GM19023 (cell line): ENCODE measurements around the gene MERTK.
A peak's percentile ranks its signal among the peaks of the same experiment; 100 is the strongest.
"Not testable (repeated sequence)": the region's sequence is repeated elsewhere in the genome, so short reads cannot be mapped to it uniquely, and the experiment has no call there.

ENCODE experiments used
- ATAC-seq: cut with Tn5 transposase; IDR thresholded peaks from one replicate; pipeline ENCODE4 v1.9.1; 2021; ENCODE audit warnings: mild to moderate bottlenecking, moderate library complexity; ENCODE audit not compliant: unreplicated experiment

The MERTK gene

GRCh38 chr2:111897924-111898702 is at the start of gene MERTK:
MERTK (plus strand) TSS chr2:111898607; CDS start chr2:111898736, 129 bp downstream.
- peak; percentile 62 for ATAC-seq

- ATAC-seq = not testable (repeated sequence)
These were observed 47.8 kb upstream of the MERTK start for GRCh38 chr2:111850646-111851045.

- ATAC-seq = not testable (repeated sequence)
These were observed 45.9 kb upstream of the MERTK start for GRCh38 chr2:111852544-111852943.

- ATAC-seq = not testable (repeated sequence)
These were observed 38.4 kb upstream of the MERTK start for GRCh38 chr2:111860005-111860404.

- not testable (repeated sequence) for ATAC-seq
These were observed 33.3 kb upstream of the MERTK start for GRCh38 chr2:111865124-111865523.

- ATAC-seq = not testable (repeated sequence)
These were observed 25.6 kb upstream of the MERTK start for GRCh38 chr2:111872806-111873205.

- peak; percentile 91 for ATAC-seq
These were observed 14.5 kb upstream of the MERTK start, which contains the start of gene ANAPC1 for GRCh38 chr2:111883661-111884591. ANAPC1 (minus strand) TSS chr2:111884193; CDS start chr2:111880825, 3,368 bp downstream.

GRCh38 chr2:111884592-111884964 is 13.8 kb upstream of the MERTK start:
- ATAC-seq = peak; percentile 8

- no peak for ATAC-seq
These were observed 2.4 kb upstream of the MERTK start for GRCh38 chr2:111896024-111896423.

GRCh38 chr2:111896576-111896975 is 1.8 kb upstream of the MERTK start:
- ATAC-seq = no peak

GRCh38 chr2:111897630-111897923 is 830 bp upstream of the MERTK start:
- no peak for ATAC-seq

- ATAC-seq = peak; percentile 27
These were observed 502 bp downstream of the MERTK start for GRCh38 chr2:111898703-111899514.

- no peak for ATAC-seq
These were observed 2.5 kb downstream of the MERTK start for GRCh38 chr2:111900859-111901258.

- no peak for ATAC-seq
These were observed 5.1 kb downstream of the MERTK start for GRCh38 chr2:111903516-111903915.

GRCh38 chr2:111903930-111904439 is 5.6 kb downstream of the MERTK start:
- ATAC-seq = no peak

GRCh38 chr2:111904726-111905474 is 6.5 kb downstream of the MERTK start:
- no peak for ATAC-seq

GRCh38 chr2:111905475-111905869 is 7.1 kb downstream of the MERTK start:
- ATAC-seq = not testable (repeated sequence)

GRCh38 chr2:111905990-111906735 is 7.8 kb downstream of the MERTK start:
- no peak for ATAC-seq

GRCh38 chr2:111908578-111908977 is 10.2 kb downstream of the MERTK start:
- no peak for ATAC-seq
